Activated T-cell treated with anti-CD3 and anti-CD28 coated beads for 4 hours (primary cell): ENCODE measurements around the gene PAPSS1.
A peak's percentile ranks its signal among the peaks of the same experiment; 100 is the strongest.
"Not testable (repeated sequence)": the region's sequence is repeated elsewhere in the genome, so short reads cannot be mapped to it uniquely, and the experiment has no call there.

Experiments
- DNase-seq: peaks from one replicate; pipeline ENCODE4 v3.0.0-alpha.2; 2020

PAPSS1 gene

DNA sequence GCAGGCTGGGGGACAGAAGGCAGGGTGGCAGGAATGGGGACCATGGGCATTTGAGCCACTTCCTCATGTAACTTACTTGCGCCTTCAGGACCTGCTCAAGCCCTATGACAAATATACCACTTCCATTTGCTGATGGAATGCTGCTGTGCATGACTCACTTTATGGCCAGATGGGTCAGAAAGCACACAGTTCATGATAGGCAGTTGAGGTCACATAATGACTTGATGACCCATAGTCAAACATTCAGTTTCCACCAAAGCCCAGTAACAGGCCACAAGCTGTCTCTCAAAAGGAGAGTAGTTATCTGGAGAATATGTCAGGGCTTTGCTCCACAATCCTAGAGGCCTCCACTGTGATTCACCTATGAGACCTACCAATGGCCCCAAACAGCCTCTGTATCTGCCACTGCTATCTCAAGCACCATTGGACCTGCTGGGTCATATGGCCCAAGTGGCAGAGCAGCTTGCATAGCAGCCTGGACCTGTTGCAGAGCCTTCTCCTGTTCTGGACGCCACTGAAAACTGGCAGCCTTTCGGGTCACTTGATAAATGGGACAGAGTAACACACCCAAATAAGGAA is 5.3 kb upstream of the PAPSS1 start:
- no peak for DNase-seq

DNA sequence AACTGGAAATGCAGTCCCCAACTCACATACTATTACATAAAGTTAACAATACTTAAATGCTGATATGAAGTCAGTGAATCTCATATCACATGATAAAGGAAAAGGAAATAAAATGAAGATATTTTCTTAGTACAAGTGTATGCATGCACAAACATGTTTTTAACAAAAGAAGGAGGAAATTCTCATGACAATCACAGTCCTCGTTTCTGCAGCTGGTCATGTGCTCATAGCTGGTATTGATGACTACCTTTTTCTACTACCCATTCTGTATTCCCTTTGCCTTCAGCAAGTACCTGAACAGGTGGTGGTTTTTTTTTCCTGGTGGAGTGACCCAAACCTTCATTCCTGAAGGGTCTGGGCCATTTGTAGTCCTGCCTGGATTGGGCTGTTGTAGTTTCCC is 3.3 kb upstream of the PAPSS1 start:
- not testable (repeated sequence) for DNase-seq

DNA sequence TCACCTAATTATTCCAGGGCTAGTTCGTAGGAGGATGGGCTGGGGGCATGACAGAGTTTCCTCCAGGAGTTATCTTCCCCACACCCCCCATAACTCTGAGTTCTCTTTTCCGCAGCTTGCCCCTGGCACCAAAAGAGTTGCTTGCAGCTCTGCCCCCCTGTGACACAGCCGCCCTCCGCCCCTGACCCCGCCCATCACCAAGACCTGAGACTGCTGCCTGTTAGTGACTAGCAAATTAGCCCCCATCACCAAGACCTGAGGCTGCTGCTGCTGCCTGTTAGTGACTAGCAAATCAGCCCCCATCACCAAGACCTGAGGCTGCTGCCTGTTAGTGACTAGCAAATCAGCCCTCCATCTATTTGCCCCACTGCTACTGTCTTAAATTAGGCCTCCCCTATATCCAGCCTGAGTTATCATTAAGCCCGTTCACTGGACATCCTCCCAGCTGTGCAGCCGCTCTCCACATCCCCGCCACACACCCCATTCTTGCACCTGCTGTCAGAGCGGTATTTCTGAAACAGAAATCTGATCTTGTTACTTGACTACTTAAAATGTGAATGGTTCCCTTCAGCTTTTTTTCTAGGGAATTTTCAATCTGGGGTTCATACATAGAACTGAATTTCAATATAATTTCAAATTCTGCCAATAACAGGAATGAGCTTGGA is 1.5 kb upstream of the PAPSS1 start:
- DNase-seq, result peak; percentile 45

DNA sequence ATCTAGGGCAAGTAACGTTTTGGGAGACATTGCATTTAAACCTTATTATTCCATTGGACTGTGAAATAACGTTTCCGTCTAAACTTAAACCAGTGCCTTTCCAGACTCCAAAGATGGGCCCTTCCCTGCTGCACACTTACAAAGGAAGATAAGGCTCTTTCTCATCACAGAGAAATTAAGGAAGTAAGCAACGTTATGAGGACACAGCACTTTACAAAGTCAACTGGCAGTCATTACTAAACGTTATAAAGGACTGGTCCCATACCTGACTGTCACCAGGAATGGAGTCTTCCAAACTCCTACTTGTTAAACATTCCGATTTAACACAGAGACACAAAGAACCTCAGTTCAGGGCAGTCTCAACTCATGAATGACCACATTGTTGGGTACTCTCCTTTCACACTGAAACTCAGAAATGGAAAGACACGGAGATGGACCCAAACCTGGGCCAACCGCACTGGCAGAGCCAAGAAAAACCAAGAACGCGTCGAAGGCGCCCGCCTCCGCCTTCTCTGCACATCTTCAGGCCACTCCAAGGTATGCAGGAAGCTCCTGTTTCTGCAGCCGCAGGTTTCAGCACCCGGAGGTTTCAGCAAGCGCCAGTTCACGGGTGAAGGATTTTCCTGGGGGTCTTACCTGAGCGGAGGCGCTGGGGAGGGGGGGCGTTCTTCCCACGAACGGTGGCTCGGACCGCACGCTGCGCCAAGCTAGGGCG is 670 bp downstream of the PAPSS1 start:
- DNase-seq, result peak; percentile 13

DNA sequence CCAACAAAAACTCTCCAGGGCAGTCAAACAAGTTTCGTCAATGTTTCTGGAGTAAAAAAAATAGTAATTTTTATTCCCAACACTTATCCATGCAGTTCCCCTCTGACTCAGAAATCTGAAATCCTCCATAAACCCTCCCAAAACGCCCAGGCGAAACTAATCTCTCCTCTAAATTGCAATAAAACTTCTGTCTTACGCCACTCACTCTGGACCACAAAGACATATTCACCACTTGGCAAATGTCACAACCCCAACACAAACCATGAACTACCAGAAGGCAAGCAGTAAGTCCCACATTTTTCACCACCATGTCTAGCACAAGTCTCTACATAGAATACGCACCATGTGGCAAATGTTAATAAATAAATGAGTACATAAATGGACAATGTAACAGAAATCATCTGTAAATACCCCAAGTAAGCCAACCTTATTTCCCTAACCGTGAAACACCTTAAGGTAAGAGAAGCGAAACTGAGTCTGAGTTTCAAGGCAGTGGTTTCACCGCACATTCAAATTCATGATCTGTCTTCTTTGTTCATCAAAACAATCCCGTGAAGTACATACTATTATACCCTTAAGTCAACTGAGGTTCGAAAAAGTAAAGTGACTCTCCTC is 1.6 kb downstream of the PAPSS1 start:
- no peak for DNase-seq

DNA sequence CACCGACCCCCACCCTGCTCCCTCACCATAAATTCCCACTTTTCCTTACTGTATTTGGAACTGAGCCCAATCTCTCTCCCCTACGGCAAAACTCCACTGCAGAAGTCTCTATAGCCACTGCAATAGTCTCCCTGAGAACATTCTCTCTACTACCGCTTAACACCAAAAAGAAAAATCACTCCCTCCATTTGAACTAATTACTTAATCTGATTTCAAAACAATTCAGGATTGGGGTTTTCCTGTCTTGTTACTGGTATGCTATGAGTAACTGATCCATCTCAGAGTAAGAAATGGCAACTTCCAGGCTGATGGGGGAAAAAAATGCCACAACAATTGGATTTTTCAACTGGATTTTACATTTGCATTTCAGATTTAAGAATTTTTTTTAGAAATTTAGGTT is 5.8 kb downstream of the PAPSS1 start:
- DNase-seq, result no peak

DNA sequence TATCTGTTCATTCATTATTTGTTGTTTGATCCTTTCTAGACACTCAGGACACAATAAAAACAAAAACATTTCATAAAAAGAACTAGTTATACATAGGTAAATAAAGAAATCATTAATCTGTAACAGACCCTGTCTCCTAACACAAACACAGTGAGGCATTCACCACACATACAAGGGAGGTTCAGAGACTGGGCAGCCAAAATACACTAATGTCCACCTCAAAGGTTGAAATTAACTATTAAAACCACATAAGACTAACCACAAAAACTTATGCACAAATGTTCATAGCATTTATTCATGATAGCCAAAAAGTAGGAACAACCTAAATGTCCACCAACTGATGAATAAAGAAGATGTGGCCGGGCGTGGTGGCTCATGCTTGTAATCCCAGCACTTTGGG is 7.8 kb downstream of the PAPSS1 start:
- no peak for DNase-seq

DNA sequence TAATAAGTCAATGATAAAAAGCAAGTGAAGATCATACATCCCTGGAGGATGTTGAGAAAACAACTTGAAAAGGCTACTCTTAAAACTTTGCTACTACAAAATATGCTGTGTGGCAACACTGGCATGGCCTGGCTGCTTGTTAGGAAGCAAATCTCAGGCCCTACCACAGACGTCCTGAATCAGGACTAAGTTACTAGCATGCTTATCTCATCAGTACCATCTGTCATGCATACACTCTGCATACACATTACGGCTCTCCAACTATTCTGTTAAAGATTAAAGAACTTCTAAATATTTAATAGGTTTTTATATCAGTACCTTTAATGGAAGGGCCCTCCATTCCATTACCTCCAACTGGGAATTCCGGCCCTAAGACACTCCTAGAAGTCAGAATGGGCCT is 8.2 kb downstream of the PAPSS1 start:
- DNase-seq, result no peak

DNA sequence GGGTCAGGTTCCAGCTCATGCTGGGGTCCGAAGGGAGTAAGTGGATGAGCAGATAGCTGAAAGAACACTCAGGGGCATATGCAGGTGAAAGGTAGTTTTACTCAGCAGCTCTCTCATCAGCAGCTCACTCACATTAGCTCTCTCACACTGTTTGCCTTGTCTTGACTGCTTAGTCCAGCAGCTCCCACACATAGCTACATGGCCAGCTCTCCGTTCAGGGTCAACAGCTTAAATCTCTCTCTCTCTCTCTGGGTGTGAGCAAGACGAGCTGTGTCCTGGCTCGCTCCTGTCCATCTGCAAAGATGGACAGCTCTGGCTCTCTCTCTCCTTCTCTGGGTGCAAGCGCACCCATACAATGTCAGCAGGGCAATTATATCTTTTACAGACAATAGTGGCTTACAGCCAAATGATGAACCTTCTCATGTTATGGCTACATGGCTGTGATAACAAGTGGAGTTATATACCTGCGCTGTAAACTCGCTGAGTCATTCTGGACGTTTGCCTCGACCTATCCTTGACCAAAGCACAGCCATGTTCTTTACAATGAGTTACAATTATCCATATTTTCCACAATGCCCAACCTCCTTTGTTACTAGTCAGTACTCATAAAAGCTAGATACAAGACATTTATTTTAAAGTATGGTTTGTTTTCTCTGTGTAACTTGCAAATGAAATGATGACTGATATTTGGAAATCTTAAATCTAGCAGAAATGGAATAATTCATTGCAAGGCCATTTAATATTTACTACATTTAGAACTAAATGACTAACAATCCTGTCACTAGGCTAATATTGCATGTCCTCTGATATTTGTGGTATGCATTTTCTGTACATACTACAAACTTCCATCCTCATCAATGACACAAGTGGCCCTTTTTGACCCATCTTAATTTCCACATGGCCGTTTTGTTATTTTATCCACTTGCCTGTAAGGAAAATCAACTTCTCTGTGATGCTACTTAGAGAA is 9.3 kb downstream of the PAPSS1 start:
- DNase-seq, result no peak

DNA sequence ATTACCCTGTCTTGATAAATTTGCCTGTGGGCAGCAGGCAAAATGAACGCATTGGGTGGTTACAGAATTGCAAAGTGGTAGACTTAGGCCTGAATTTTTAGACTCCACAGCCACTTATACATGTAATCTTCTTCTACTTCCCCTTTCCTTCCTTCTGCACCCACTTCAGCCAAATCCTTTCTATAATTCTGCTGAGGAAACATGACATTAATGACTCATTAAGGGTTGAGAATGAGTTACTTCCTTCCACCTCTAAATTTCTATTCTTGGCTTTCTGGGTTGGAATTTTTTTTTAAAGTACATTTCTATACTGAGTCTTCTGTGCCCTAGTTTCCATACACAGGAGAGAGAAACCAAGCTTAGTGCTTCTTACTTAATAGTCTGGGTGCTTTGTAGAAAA is 10.1 kb downstream of the PAPSS1 start:
- no peak for DNase-seq

DNA sequence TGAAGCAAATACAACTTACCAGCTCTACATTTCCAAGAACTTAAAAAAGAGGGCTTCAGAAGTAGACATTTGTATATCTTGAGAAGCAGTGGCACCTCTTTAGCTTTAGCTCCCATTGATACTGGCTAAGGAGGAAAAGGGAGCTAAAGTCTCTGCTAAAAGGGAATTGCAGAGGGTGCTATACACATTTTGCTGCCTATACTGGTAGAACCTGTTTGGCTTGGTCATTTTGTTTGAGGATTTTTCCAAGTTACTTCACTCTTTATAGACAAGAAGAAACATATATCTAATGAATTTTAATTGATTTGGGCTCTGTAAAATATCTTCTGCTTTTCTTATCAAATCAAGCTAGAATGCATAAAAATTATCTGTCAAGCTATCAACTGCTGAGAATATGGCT is 11.8 kb downstream of the PAPSS1 start:
- no peak for DNase-seq

DNA sequence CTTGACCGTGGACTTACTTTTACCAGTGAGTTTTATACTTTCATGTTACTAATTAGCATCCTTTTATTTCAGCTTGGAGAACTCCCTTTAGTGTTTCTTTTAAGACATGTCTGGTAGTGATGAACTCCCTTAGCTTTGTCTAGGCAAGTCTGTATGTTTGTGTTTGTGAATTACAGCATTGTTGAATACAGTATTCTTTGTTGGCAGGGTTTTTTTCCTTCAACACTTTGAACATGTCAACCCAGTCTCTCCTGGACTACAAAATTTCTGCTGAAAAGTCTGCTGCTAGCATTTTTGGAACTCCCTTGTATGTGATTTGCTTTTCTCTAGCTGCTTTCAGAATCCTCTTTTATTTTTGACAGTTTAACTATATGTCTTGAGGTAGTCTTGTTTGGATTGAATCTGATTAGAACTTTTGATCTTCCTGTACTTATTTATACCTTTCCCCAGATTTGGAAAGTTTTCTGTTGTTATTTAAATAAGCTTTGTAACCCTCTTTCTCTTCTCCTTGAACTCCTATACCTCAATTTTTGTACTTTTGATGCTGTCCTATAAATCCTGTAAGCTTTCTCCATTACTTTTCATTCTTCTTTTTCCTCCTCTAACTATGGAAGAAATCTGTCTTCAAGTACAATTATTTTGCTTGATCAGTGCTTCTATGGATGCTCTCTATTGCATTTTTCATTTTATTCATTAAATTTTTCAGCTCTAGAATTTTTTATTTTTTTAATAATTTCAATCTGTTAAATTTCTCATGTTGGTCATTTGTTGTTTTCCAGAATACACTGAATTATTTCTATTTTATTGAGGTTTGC is 14.1 kb downstream of the PAPSS1 start:
- DNase-seq, result no peak

DNA sequence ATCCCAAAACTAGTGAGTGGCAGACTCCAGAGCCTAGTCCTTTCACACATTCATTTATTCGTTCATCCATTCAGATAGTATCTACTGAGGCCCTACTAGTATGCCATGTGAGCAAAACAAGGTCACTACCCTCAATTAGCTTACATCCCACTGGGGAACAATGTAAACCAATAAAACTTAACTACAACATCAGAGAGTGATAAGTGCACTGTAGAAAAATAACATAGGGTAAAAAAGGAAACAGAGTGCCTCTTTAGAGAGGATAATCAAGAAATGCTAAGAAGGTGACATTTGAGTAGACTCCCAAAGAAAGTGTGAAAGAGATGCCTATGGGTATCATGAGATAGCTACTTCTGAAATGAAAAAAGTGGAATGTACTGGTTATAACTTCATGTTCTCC is 18.5 kb downstream of the PAPSS1 start:
- DNase-seq, result no peak

DNA sequence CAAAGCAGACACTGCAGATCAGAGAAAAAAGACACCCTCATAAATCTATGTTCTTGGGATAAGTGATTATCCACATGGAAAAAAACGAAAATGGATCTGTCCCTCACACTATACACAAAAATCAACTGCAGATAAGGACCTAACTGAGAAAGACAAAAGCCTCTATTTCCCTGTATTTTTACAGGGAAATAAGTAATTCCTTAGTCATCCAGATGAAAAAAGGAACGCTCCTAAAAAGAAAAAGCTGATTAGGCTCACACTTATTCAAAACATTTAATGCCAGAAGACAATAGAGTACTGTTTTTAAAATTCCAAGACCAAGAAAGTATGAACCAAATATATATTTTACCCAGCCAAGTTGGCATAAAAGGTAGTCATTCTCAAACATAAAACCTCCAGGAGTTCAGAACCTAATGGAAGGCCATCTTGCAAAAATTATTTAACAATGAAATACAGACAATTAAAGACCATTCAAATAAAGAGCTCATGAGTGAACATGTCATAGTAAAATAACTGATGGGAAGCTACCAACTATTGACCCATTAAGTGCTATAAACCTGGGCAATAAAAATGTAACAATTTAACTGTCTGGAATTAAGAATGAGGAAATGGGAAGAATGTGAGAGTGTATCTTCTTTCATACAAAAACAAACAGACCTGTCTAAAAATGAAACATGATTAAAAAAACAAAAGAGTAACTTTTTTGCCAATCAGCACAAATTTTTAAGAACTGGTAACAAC is 20.4 kb downstream of the PAPSS1 start:
- no peak for DNase-seq

DNA sequence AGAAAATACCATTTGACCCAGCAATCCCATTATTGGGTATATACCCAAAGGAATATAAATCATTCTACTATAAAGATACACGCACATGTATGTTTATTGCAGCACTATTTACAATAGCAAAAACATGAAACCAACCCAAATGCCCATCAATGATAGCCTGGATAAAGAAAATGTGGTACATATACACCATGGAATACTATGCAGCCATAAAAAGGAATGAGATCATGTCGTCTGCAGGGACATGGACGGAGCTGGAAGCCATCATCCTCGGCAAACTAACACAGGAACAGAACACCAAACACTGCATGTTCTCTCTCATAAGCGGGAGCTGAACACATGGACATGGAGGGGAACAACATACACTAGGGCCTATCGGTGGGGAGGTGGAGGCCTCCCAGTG is 23.8 kb downstream of the PAPSS1 start:
- DNase-seq, result not testable (repeated sequence)

DNA sequence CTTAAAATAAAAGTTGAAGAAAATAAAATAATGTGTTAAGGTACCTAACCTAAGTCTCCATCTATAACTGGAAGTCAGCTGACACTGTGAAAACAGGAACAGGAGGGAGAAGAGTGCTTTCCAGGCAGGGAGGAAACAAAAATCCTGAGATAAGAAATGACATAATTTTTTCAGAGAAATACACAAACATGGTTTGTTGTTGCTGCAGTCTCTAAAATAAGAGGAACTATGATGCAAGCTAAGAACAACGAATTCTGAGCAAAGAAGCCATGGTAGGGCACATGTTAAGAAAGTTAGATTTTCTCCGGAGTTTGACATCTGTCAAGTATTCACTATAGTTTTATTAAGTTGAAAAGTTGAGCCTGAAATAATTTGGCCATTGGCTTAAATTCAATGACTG is 26.9 kb downstream of the PAPSS1 start:
- no peak for DNase-seq

DNA sequence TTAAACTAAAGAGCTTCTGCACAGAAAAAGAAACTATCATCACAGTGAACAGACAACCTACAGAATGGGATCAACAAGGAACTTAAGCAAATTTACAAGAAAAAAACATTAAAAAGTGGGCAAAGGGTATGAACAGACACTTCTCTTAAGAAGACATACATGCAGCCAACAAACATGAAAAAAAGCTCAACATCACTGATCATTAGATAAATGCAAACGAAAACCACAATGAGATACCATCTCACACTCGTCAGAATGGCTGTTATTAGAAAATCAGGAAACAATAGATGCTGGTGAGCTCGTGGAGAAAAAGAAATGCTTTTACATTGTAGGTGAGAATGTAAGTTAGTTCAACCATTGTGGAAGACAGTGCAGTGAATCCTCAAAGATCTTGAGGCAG is 27.8 kb downstream of the PAPSS1 start:
- no peak for DNase-seq

DNA sequence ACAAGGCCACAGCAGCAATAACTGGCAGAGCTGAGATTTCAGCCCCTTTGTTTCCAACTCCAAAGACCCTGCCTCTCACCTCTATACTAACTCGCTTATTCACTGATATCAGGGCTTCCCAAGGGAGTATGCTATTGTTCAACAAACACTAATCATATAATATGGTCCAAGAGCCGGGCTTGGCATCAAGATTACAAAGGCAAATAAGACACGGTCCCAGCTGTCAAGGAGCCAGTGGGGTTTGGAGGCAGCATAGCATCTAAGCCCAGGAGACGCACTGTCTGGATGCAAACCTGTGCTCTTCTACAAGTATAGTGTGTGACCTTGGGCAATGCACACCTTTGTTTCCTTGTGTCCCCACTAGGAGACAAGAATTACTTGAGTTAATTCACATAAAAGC is 28.7 kb downstream of the PAPSS1 start:
- DNase-seq, result no peak

DNA sequence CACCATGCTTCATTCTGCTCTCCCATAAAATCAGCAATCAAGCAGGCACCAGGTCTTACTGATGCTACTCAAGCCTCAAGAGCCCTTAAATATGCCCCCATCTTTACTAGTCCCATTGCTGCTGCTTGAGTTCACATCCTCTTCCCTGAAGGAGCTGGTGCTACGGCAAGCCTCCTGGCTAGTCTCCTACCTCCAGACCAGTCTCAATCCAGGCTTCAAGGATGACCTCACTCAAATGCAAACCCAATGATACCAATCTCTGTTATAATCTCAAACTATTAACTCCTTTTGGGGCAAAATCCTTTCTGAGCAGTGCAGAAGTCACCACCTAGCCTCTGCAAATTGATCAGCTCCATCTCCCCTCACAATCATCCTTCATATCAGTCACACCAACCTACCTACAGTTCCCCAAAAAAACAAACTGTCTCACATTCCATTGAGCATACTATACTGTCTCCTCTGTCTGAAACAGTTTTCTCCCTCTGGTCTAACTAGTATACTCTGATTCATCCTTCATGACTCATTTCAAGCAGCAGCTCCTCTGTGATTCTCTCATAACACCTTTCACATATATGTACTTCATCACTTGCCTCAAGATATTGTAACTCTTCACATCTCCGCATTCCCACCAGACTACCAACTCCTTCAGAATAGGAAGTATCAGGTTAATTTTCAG is 30.0 kb downstream of the PAPSS1 start:
- DNase-seq, result no peak

DNA sequence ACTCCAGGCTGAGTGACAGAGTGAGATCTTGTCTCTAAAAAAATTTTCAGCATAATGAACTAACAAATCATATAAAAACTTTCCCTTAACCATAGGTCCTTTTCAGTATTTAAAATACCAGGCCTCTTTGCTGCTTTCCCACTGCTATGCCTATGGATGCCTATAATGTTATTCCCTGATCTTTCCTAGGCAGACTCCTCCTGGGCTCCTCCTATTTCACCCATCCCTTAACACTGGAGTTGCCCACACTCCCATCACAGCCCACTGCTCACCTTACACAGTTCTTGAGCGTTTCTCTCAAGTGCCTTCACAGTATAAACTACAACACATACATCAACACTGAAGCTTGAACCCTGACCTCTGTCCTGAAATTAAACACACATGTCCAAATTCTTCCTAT is 31.6 kb downstream of the PAPSS1 start:
- DNase-seq, result no peak

DNA sequence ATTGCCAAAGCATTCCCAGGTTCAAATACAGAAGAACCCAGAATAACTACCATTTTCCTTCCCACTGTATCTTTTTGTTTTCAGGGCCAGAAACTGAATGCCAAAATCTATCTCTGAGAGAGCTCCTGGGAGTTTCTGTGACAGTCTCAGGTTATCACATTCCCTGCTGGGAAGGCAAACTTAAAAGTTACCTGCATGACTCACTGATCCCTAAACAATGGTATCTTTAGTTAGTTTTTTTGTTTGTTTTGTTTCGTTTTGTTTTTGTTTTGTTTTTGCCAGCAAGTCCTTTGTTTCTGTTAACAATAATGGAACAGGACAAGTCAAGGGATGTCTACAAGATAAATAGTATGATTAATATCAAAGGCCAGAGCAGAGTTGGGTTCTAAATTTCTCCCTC is 34.3 kb downstream of the PAPSS1 start:
- no peak for DNase-seq
